SK-N-SH (cell line): ENCODE measurements around the gene MRRF.

Source experiments
- CTCF ChIP-seq: fragments of 200-600 bp; sonication (generic); IDR thresholded peaks from 2 replicates; pipeline ENCODE4 v1.6.1; 2017; ENCODE audit warnings: antibody characterized with exemption, mild to moderate bottlenecking, moderate library complexity
- FOSL2 ChIP-seq: IDR thresholded peaks from 2 replicates; pipeline ENCODE4 v1.4.0; 2012; ENCODE audit warnings: low read depth, mild to moderate bottlenecking, moderate library complexity, borderline replicate concordance
- NRF1 ChIP-seq: IDR thresholded peaks from 2 replicates; pipeline ENCODE4 v1.6.1; 2012; ENCODE audit warnings: low read depth, mild to moderate bottlenecking, low read length

DNA sequence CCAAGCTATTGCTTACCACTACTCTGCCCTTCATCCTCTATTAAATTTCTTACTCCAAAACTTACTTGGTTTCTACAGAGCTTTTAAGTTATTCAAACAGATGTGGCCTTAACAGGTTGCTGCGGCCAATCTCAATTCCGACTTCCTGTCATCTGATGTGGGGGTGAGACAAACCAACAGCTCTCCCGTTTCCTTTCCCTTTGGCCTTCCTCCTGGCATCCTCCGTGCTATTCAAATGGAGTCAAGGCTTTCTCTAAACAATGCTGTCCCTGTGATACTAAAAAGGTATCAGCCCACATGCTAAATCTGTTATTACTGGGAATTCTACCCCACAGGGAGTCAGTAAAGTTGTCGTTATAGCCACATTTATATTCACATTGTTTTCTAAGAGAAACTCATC, 11.9 kb upstream of the MRRF start:
- TF ChIP-seq FOSL2 (no peak), NRF1 (no peak), CTCF (no peak)
